Measurements from ENCODE around the gene RALGAPA2. TPM values are rescaled to one million over a fixed set of nuclear protein-coding genes. Genes with fewer than 3 reads are reported as not detected.

RALGAPA2 gene
- total RNA-seq, 1 experiment from 2014 or later: 10.8 TPM

DNA sequence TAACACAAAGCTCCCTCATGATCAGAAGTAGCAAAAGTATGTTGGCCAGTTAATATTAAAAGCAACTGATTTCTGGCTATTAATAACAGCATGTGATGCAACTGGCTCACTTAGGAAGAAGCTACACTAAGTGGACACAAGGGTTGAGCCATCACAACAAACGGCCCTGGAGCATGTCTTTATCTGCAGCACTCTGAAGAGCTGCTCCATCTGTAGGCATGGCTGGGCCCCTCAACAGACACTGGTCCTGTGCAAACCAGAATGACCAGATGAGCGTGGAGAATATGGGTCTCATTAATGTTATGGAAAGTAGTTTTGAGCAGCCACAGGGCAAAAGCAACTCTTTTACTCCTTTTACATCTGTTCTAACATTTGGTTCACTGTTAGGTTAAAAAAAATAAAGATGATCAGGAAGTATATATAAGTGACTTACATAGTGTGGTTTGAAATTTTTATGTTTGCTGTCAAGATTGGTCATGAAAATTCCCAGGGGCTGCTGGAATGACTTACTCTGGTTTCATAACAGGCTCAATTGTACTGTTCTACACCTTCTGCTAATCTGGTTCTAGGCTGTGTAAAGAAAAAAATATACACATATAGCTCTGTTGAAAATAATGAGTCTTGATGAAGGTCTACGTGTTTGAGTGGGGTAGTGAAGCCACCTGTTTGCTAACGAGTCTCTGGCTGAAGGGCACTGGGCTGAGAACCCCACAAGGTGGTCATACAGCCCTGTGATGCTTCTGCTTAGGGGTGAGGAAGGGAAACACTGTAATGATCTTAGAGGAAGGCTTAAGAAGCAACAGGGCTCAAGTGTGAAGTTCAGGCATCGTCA lies 286.4 kb downstream of the RALGAPA2 start:
- ChIA-PET CTCF (no interaction called here), POLR2A (no interaction called here), RAD21 (ENCODE audit: low non-redundant PET in 1 of 2, low total read pairs in 2 of 2, uncharacterized antibody in 2 of 2, unreplicated experiment in 2 of 2) (no interaction called here)
- no peaks in the 10 kb centered on the region for H3K4me1 ChIP-seq (ENCODE audit: control insufficient read depth in 1 of 2, insufficient read depth in 2 of 2, low read length in 2 of 2)
- H3K27ac ChIP-seq (ENCODE audit: low read depth, low read length): no peak overlapping the region
- H2AFZ ChIP-seq (ENCODE audit: low read depth, low read length, poor library complexity, severe bottlenecking): no peak overlapping the region
- ATAC-seq: no peak
- no peaks in the 10 kb centered on the region for H3K36me3 ChIP-seq (ENCODE audit: control insufficient read depth in 1 of 2, insufficient read depth in 2 of 2, low read length in 2 of 2)
- no TSS peak for BruUV-seq (replicated peaks)
- H3K4me3 ChIP-seq (replicated peaks in 1 of 2; ENCODE audit: low read depth in 1 of 2, low read length in 2 of 2): no peak overlapping the region
- H3K9me3 ChIP-seq (ENCODE audit: control insufficient read depth in 1 of 2, insufficient read depth in 1 of 2, low read depth in 1 of 2, low read length in 2 of 2): no peaks in the 10 kb centered on the region
- H3K4me2 ChIP-seq (ENCODE audit: low read length): no peak overlapping the region
- no peak for TF ChIP-seq RAD21 (IDR thresholded peaks at IDR 0.05; ENCODE audit: low read depth)
- no peaks in the 10 kb centered on the region for H3K27me3 ChIP-seq (ENCODE audit: insufficient read depth, low read length)
- H3K9ac ChIP-seq (ENCODE audit: low read length): no peak overlapping the region
- H3K79me2 ChIP-seq (ENCODE audit: insufficient read depth, low read length): no peaks in the 10 kb centered on the region
- intact Hi-C loops (cut with micrococcal nuclease): no loop called here
- no peak for DNase-seq (ENCODE audit: low read depth, low spot score)
- no peaks in the 10 kb centered on the region for H3K9me2 ChIP-seq (ENCODE audit: insufficient read depth)
- no peaks in the 10 kb centered on the region for H4K20me1 ChIP-seq (ENCODE audit: insufficient read depth)

DNA sequence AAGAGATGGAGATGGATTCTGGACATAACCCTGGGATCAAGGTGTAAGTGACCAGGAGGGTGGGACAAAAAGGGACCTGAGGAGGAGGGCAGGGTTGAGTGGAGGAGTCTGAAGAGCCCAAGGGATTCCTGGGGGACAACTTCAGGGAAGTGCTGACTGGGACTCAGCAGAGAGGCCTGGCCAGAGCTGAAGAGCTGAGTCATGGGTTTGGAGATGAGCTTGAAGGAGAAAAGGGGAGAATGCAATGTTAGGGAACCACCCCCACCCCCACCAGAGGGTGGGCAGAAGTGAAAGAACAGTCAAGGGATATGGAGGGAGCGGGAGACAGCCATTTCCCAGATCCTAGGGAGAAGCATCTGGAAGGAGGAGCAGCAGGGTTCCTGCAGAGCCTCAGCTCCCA lies 289.3 kb downstream of the RALGAPA2 start:
- DNase-seq (ENCODE audit: low read depth, low spot score): no peak
- intact Hi-C loops (cut with micrococcal nuclease): no loop called here
- ATAC-seq: no peak
- Histone ChIP-seq H3K79me2 (ENCODE audit: insufficient read depth, low read length) (no peaks in the 10 kb centered on the region), H3K4me1 (ENCODE audit: control insufficient read depth in 1 of 2, insufficient read depth in 2 of 2, low read length in 2 of 2) (no peaks in the 10 kb centered on the region), H3K27me3 (ENCODE audit: insufficient read depth, low read length) (no peaks in the 10 kb centered on the region), H3K9ac (ENCODE audit: low read length) (no peak overlapping the region), H2AFZ (ENCODE audit: low read depth, low read length, poor library complexity, severe bottlenecking) (no peak overlapping the region), H3K9me3 (ENCODE audit: control insufficient read depth in 1 of 2, insufficient read depth in 1 of 2, low read depth in 1 of 2, low read length in 2 of 2) (no peaks in the 10 kb centered on the region), H4K20me1 (ENCODE audit: insufficient read depth) (no peaks in the 10 kb centered on the region), H3K4me3 (replicated peaks in 1 of 2; ENCODE audit: low read depth in 1 of 2, low read length in 2 of 2) (no peak overlapping the region), H3K4me2 (ENCODE audit: low read length) (no peak overlapping the region), H3K36me3 (ENCODE audit: control insufficient read depth in 1 of 2, insufficient read depth in 2 of 2, low read length in 2 of 2) (no peaks in the 10 kb centered on the region), H3K9me2 (ENCODE audit: insufficient read depth) (no peaks in the 10 kb centered on the region), H3K27ac (ENCODE audit: low read depth, low read length) (no peak overlapping the region)
- ChIA-PET RAD21 (ENCODE audit: low non-redundant PET in 1 of 2, low total read pairs in 2 of 2, uncharacterized antibody in 2 of 2, unreplicated experiment in 2 of 2) (no interaction called here), CTCF (no interaction called here), POLR2A (no interaction called here)
- no TSS peak for BruUV-seq (replicated peaks)
- TF ChIP-seq SRF (IDR thresholded peaks at IDR 0.05; ENCODE audit: low read depth) (no peak), YY1 (IDR thresholded peaks at IDR 0.05; ENCODE audit: extremely low read depth, insufficient replicate concordance, low read depth, low read length) (no peak), POLR2AphosphoS5 (IDR thresholded peaks at IDR 0.05; ENCODE audit: low read depth, low read length) (no peak), TCF7L2 (IDR thresholded peaks at IDR 0.05; ENCODE audit: borderline replicate concordance, extremely low read depth, insufficient read depth, insufficient read length) (no peak), ZFX (IDR thresholded peaks at IDR 0.05) (no peak), SIN3A (IDR thresholded peaks at IDR 0.05; ENCODE audit: low read depth) (no peak), FOSL1 (IDR thresholded peaks at IDR 0.05; ENCODE audit: low read depth) (no peak), EZH2phosphoT487 (IDR thresholded peaks at IDR 0.05; ENCODE audit: borderline replicate concordance) (no peak)
- TF ChIP-seq, protein P1, sequence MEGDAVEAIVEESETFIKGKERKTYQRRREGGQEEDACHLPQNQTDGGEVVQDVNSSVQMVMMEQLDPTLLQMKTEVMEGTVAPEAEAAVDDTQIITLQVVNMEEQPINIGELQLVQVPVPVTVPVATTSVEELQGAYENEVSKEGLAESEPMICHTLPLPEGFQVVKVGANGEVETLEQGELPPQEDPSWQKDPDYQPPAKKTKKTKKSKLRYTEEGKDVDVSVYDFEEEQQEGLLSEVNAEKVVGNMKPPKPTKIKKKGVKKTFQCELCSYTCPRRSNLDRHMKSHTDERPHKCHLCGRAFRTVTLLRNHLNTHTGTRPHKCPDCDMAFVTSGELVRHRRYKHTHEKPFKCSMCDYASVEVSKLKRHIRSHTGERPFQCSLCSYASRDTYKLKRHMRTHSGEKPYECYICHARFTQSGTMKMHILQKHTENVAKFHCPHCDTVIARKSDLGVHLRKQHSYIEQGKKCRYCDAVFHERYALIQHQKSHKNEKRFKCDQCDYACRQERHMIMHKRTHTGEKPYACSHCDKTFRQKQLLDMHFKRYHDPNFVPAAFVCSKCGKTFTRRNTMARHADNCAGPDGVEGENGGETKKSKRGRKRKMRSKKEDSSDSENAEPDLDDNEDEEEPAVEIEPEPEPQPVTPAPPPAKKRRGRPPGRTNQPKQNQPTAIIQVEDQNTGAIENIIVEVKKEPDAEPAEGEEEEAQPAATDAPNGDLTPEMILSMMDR (IDR thresholded peaks at IDR 0.05 in 2 of 3, conservative IDR thresholded peaks at IDR 0.05 in 1 of 3; ENCODE audit: borderline replicate concordance in 1 of 3, insufficient read depth in 1 of 3, low read depth in 2 of 3, low read length in 2 of 3): no peak
- TF ChIP-seq, protein P2, sequence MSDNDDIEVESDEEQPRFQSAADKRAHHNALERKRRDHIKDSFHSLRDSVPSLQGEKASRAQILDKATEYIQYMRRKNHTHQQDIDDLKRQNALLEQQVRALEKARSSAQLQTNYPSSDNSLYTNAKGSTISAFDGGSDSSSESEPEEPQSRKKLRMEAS (IDR thresholded peaks at IDR 0.05): no peak

All from HCT116 (cell line).